HepG2 (cell line): Measurements from ENCODE around the gene CDCA4. TPM values are rescaled to one million over a fixed set of nuclear protein-coding genes. Genes with fewer than 3 reads are reported as not detected.
A peak's percentile ranks its signal among the peaks of the same experiment; 100 is the strongest.

Experiments
- ATAC-seq: fragments of 200-7000 bp; cut with Tn5 transposase; 3 replicates; pipeline ENCODE4 v1.9.1; 2020; ENCODE audit warnings: mild to moderate bottlenecking, moderate library complexity
- BruUV-seq: library from RNA; stranded (reverse); fragments of 400-500 nt; replicated peaks from 2 replicates; lab custom pipeline; 2021; lab: Mats Ljungman, UMichigan
- CTCF ChIA-PET: fragments of 300-600 bp; formaldehyde crosslinking; extraction: SDS; loops from one replicate; lab custom pipeline; 2021; ENCODE audit warnings: low total read pairs, inconsistent platforms, low intra/inter-chr PET ratio; lab: Yijun Ruan, JAX
- POLR2A ChIA-PET: fragments of 350-600 bp; sonication (Branson Sonifier 250); formaldehyde crosslinking; loops from one replicate; lab custom pipeline; 2020; ENCODE audit warnings: antibody characterized with exemption, inconsistent platforms; lab: Yijun Ruan, JAX
- DNase-seq: peaks from one replicate; pipeline ENCODE4 v3.0.0-alpha.2; 2015; ENCODE audit warnings: low spot score
- FAIRE-seq: peaks from 3 replicates; lab custom pipeline; 2011; peaks lifted over from hg19 to GRCh38; lab: Jason Lieb, UNC
- H2AFZ ChIP-seq: one replicate; pipeline ENCODE4 v1.6.1; 2011; ENCODE audit warnings: low read length, inconsistent platforms
- H3K27ac ChIP-seq: fragments of 300-600 bp; 3 replicates; pipeline ENCODE4 v1.8.0; 2011; ENCODE audit warnings: mixed run types, mild to moderate bottlenecking, mixed read lengths, low read length, inconsistent platforms; ENCODE audit not compliant: insufficient read depth; ENCODE audit errors: extremely low read length
- H3K27me3 ChIP-seq, 2 experiments: fragments of 200-600 bp in 1 of 2; 2 replicates in 1 of 2; 3 replicates in 1 of 2; pipeline versions ENCODE4 v1.6.0 to v1.8.0; 2011; ENCODE audit warnings: low read length in 2 of 2, mild to moderate bottlenecking in 2 of 2, moderate library complexity in 2 of 2, inconsistent platforms in 1 of 2; ENCODE audit not compliant: insufficient read depth in 2 of 2, control insufficient read depth in 1 of 2
- H3K36me3 ChIP-seq, 2 experiments: fragments of 200-600 bp in 1 of 2; replicated peaks in 1 of 2; 2 replicates in 1 of 2; 3 replicates in 1 of 2; pipeline versions ENCODE4 v1.5.1 to v1.8.0; 2011; ENCODE audit warnings: low read length in 2 of 2, inconsistent platforms in 1 of 2; ENCODE audit not compliant: insufficient read depth in 2 of 2, control insufficient read depth in 1 of 2
- H3K4me1 ChIP-seq: 2 replicates; pipeline ENCODE4 v1.5.1; 2012; ENCODE audit warnings: low read length, inconsistent platforms; ENCODE audit not compliant: insufficient read depth
- H3K4me2 ChIP-seq: 2 replicates; pipeline ENCODE4 v1.6.0; 2011; ENCODE audit warnings: low read depth, low read length, inconsistent platforms
- H3K4me3 ChIP-seq, 3 experiments: fragments of 200-600 bp in 1 of 3; sonication (generic), shearing (Covaris generic) in 1 of 3; replicated peaks in 1 of 3; 2 replicates each; pipeline ENCODE4 v1.5.1; 2011 to 2016; ENCODE audit warnings: low read length in 3 of 3, inconsistent platforms in 2 of 3, low read depth in 2 of 3, mild to moderate bottlenecking in 2 of 3, control low read depth in 1 of 3, mixed read lengths in 1 of 3; ENCODE audit not compliant: insufficient read depth in 1 of 3
- H3K79me2 ChIP-seq: one replicate; pipeline ENCODE4 v1.6.1; 2011; ENCODE audit warnings: low read length, inconsistent platforms; ENCODE audit not compliant: insufficient read depth
- H3K9ac ChIP-seq: 2 replicates; pipeline ENCODE4 v1.6.0; 2011; ENCODE audit warnings: mild to moderate bottlenecking, low read depth, low read length, inconsistent platforms; ENCODE audit not compliant: insufficient read depth
- H3K9me3 ChIP-seq: 2 replicates; pipeline ENCODE4 v1.5.1; 2012; ENCODE audit warnings: mild to moderate bottlenecking, low read length
- H4K20me1 ChIP-seq: 2 replicates; pipeline ENCODE4 v1.6.0; 2011; ENCODE audit warnings: inconsistent platforms, mild to moderate bottlenecking, low read length, moderate library complexity; ENCODE audit not compliant: insufficient read depth
- BHLHE40 ChIP-seq: IDR thresholded peaks from 2 replicates; pipeline ENCODE4 v1.6.1; 2011; ENCODE audit warnings: low read length, improper control_type of control experiment
- GATAD1 ChIP-seq: IDR thresholded peaks from 2 replicates; pipeline ENCODE4 v1.6.1; 2016; ENCODE audit warnings: missing genetic modification reagents, missing compliant biosample characterization
- HHEX ChIP-seq: IDR thresholded peaks from 2 replicates; pipeline ENCODE4 v1.6.1; 2016; ENCODE audit warnings: control low read depth
- HNF4G ChIP-seq, 2 experiments: sonication (generic) in 1 of 2; formaldehyde crosslinking in 1 of 2; IDR thresholded peaks; 2 replicates each; pipeline versions ENCODE4 v1.4.0 to v1.6.1; 2011 to 2020; ENCODE audit warnings: borderline replicate concordance in 2 of 2, low read depth in 2 of 2, mild to moderate bottlenecking in 2 of 2, low read length in 1 of 2, missing genetic modification reagents in 1 of 2, moderate library complexity in 1 of 2
- NFYB ChIP-seq: sonication (generic); formaldehyde crosslinking; IDR thresholded peaks from 2 replicates; pipeline ENCODE4 v1.4.0; 2020; ENCODE audit warnings: missing genetic modification reagents
- PBX2 ChIP-seq: IDR thresholded peaks from 2 replicates; pipeline ENCODE4 v1.6.1; 2016; ENCODE audit warnings: control low read depth
- RAD51 ChIP-seq: fragments of 450-650 bp; IDR thresholded peaks from 2 replicates; pipeline ENCODE4 v1.6.1; 2016; ENCODE audit warnings: borderline replicate concordance
- USF2 ChIP-seq, 2 experiments: sonication (generic) in 1 of 2; formaldehyde crosslinking in 1 of 2; IDR thresholded peaks; 2 replicates each; pipeline versions ENCODE4 v1.5.1 to v1.6.1; 2011 to 2020; ENCODE audit warnings: borderline replicate concordance in 1 of 2, low read depth in 1 of 2, low read length in 1 of 2, mild to moderate bottlenecking in 1 of 2, missing genetic modification reagents in 1 of 2, moderate library complexity in 1 of 2
- ZNF660 ChIP-seq: sonication (generic); formaldehyde crosslinking; IDR thresholded peaks from 2 replicates; pipeline ENCODE4 v1.5.1; 2020; ENCODE audit warnings: mild to moderate bottlenecking, low read depth, missing genetic modification reagents, borderline replicate concordance
- ZNF703 ChIP-seq: sonication (generic); formaldehyde crosslinking; IDR thresholded peaks from 2 replicates; pipeline ENCODE4 v1.5.1; 2020; ENCODE audit warnings: missing genetic modification reagents, mild to moderate bottlenecking, moderate library complexity, borderline replicate concordance
- WGBS: methylation state at CpG from one replicate; pipeline ENCODE4 v1.1.6; 2017; ENCODE audit warnings: low lambda C conversion rate; 5-methylcytosine and 5-hydroxymethylcytosine counted together
- in situ Hi-C: cut with HindIII; loops from 2 replicates; pipeline ENCODE4 v1.10.0; 2017; ENCODE audit warnings: low pct_unique_long_range_greater_than_20kb; ENCODE audit not compliant: extremely low pct_ligation_motif_present
- intact Hi-C: fragments of 100-400 bp; cut with micrococcal nuclease; formaldehyde crosslinking; loops from one replicate; pipeline ENCODE4 v1.10.0; 2022; ENCODE audit not compliant: unreplicated experiment
- polyA plus RNA-seq, 8 experiments: library from polyadenylated mRNA; depleted of rRNA in 3 of 8; stranded (reverse) in 7 of 8; unstranded in 1 of 8; fragments of >200 nt; fragmentation: Illumina TruSeq in 4 of 8; extraction: Trizol in 4 of 8; gene quantifications; 2 replicates each; pipeline versions ENCODE4 v1.2.1 to v1.2.3, GENCODE V29; 2011 to 2016; ENCODE audit warnings: low read depth in 4 of 8, missing spikeins in 1 of 8, mixed read lengths in 1 of 8; ENCODE audit not compliant: insufficient read depth in 1 of 8
- total RNA-seq, 5 experiments: library from RNA; depleted of rRNA; stranded (reverse); fragments of >200 nt; fragmentation: Illumina TruSeq; extraction: Trizol; gene quantifications; 2 replicates each; pipeline ENCODE4 v1.2.3, GENCODE V29; 2016; ENCODE audit warnings: low read depth in 1 of 5

The CDCA4 gene
- total and polyA plus RNA-seq, 2 of the 13 experiments (the other 11 are each of a cell fraction or from before 2014, with no cell fraction given) = 19.7 to 43.1 TPM

- no peaks in the 10 kb centered on the region for H3K79me2 ChIP-seq
- peaks cover 6 to 37% of the 10 kb centered on the region in 2 experiments; a peak in 4 of 5 replicates for H3K27me3 ChIP-seq
- H3K36me3 ChIP-seq = no peaks in the 10 kb centered on the region
- POLR2A ChIA-PET = no interaction called here
- no peak for TF ChIP-seq ZNF660
- TF ChIP-seq GATAD1 (CRISPR knock-in tag) = no peak
- WGBS = 70% methylated on average over 7 of the region's 22 CpGs
- H3K9me3 ChIP-seq = no peaks in the 10 kb centered on the region
- no peak for FAIRE-seq
- no peak within 1 kb of the TSS for H3K9ac ChIP-seq
- no peaks in the 10 kb centered on the region for H4K20me1 ChIP-seq
- H3K4me1 ChIP-seq = peaks cover 13% of the 10 kb centered on the region
- CTCF ChIA-PET = no interaction called here
- in situ Hi-C loops (no loop called here), intact Hi-C loops (no loop called here)
- DNase-seq = no peak
- no peak within 1 kb of the TSS for H3K27ac ChIP-seq
- ATAC-seq = peak; percentile 19; the same call in 2 of the 3 replicates
- no TSS peak for BruUV-seq
- no peak within 1 kb of the TSS; a peak in 1 of 6 replicates for H3K4me3 ChIP-seq
- peak within 1 kb of the TSS; percentile 39; the same call in 1 of the 2 replicates for H3K4me2 ChIP-seq
- no peak within 1 kb of the TSS for H2AFZ ChIP-seq
Measured at GRCh38 chr14:105065280-105066228, 44.7 kb upstream of the CDCA4 start, which contains the start of gene GPR132. Gene GPR132 (minus strand): TSS chr14:105065430. CDS start chr14:105055420, 10,010 bp downstream.

GRCh38 chr14:105064721-105065143, 43.8 kb upstream of the CDCA4 start:
- POLR2A ChIA-PET = no interaction called here
- no peak for FAIRE-seq
- Histone ChIP-seq H3K4me2 (peak overlapping the region; percentile 39; the same call in 1 of the 2 replicates), H3K36me3 (no peaks in the 10 kb centered on the region), H3K79me2 (no peaks in the 10 kb centered on the region), H2AFZ (no peak overlapping the region), H3K4me3 (no peak overlapping the region; a peak in 1 of 6 replicates), H3K9ac (no peak overlapping the region), H3K27ac (no peak overlapping the region), H4K20me1 (no peaks in the 10 kb centered on the region), H3K9me3 (no peaks in the 10 kb centered on the region), H3K27me3 (peaks cover 6 to 38% of the 10 kb centered on the region in 2 experiments; a peak in 3 of 5 replicates), H3K4me1 (peaks cover 13% of the 10 kb centered on the region)
- ATAC-seq = peak; percentile 37
- intact Hi-C loops (no loop called here), in situ Hi-C loops (no loop called here)
- TF ChIP-seq RAD51 (peak; percentile 93), HNF4G (IDR thresholded peaks at IDR 0.05; ENCODE audit: borderline replicate concordance, low read depth, low read length) (peak; percentile 13; the same call in 1 of the 2 replicates), HNF4G (CRISPR knock-in tag; IDR thresholded peaks at IDR 0.05; ENCODE audit: borderline replicate concordance, low read depth) (no peak), USF2 (IDR thresholded peaks at IDR 0.05; ENCODE audit: low read depth, low read length) (peak; percentile 72), USF2 (CRISPR knock-in tag; IDR thresholded peaks at IDR 0.05; ENCODE audit: borderline replicate concordance) (peak; percentile 81; the same call in 1 of the 2 replicates), ZNF703 (CRISPR knock-in tag) (no peak), BHLHE40 (peak; percentile 62), PBX2 (CRISPR knock-in tag) (peak; percentile 63), HHEX (CRISPR knock-in tag) (no peak), NFYB (no peak)
- no TSS peak for BruUV-seq
- DNase-seq = peak; percentile 36
- CTCF ChIA-PET = no interaction called here
- 8% methylated on average over 9 of the region's 12 CpGs for WGBS
